ENCODE data around the gene MOB1B.
"Not testable (repeated sequence)": the region's sequence is repeated elsewhere in the genome, so short reads cannot be mapped to it uniquely, and the experiment has no call there.

MOB1B gene

DNA sequence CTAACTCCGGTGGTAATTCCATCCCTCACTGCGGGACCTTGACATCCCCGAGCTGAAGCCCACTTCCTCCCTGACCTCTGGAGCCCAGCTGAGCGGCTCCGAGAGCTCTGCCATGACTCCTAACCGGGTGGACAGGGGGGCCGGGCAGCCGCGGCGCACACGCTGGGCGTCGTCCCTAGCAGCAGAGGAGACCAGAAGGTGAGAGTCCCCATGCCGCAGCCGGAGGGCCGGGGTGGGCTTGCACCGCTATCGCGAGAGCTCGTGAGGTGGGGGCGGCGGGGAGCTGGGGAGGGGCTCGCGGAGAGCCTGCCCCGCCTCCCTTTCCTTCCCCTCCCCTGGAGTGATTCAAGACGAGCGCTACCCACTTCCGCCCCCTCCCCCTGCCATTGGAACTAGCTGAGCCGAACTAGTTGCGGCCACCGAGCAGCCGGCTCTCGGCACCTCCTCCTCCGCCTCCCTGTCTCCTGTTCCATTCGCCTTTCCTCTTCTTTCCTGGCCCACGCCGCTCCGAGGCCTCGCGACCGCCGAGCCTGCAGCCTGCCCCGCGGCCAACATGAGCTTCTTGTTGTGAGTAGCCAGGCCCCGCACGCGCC lies at the start of gene MOB1B:
Gene MOB1B, plus strand, starts transcription at position 386 of the 593 bp plus-strand sequence. Its CDS starts 168 bp downstream, at position 554.
- DNase-seq = peak; percentile 39

DNA sequence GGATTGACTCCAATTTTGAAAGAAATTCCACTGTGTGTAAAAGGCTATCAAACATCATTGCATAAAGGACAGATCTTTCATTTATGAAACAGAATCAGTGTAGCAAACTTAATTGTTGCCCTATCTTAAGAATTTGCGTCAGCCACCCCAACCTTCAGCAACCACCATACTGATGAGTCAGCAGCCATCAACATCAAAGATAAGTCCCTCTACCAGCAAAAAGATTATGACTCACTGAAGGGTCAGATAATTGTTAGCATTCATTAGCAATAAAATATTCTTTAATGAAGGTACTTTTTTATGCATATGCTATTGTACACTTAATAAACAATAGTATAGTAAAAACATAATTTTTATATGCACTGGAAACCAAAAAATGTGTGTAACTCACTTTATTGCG lies 46.7 kb upstream of the MOB1B start:
- no peak for DNase-seq

DNA sequence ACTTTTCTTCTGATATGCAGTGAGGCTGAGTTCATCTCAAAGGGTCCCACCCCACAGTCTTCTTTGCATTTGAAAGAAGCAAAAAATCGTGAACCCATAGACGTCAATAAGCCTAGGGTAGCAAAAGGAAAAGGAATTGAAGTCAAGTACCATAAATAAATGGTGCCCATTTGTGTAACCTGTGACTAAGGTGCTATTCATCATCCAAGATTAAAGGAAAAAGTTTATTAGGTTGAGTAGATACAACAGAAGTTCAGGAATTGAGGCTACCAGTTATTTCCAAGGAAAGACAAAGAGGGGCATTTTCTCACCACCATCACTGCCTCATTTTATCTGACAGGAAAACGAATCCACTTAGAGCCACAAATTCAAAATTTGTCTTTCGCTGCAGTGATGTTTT lies 43.7 kb upstream of the MOB1B start:
- DNase-seq = no peak

DNA sequence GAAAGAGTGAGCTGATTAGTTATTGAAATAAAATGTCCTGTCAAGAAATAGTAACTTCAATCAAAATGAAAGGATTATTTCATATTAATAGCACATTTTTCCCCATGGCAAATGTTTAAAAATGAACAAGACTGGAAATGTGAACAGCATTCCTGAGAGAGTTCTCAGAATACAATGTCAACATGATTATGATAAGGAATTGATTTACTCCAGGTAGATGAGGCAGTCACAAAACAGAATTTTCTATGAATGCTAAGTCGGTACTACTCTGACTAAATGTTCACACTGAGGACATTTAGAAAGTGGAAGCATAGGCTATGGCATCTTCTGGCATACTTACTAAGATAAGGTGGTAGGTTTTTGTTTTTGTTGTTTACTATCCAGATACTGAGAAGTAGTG lies 43.1 kb upstream of the MOB1B start:
- no peak for DNase-seq

DNA sequence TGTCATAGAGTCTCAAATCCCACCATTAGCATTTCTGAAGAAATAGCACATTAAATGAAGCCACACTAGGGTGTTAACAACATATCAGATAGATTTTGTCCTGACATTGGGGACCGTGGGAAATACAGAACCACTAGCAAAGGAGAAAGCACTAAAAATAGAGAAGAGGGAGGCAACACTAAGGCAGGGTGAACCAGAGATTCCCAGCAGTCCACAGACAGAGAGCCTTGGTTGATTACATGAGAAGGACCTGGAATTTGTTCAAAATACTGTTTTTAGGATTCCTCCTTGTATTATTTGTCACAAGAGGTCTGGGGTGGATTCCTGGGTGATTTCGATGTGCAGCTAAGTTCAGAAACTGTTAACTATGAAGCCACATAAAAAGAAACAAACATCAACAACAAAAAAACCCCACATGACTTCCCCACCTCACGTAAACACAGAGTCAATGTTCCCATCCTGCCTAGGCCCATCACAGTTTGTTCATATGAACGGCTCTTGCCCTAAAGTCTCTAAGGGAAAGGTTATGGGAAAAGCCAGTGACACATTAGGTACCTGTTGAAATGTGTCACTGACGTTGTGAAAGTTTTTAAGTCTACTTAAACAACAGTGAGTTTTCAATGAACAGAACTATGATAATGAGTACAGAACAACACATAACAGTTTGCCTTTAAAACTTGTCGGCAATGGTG lies 38.9 kb upstream of the MOB1B start:
- no peak for DNase-seq

DNA sequence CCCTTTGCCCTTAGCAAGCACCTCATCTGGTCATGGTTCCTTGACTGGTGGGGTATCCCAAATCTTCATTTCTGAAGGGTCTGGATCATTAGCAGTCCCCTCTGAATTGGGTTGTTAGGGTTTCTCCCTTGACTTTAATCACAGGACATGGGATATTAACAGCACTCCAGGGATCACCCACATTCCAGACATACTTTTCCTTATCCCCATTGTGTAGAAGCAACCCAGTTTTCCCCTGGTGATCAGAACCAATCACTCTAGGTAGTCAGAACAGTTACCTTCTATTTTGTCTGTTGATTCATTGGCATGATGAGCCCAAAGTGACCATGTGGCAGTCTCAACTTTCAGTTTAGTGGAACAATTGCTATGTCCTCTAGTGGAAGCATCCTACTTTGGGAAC lies 33.4 kb upstream of the MOB1B start:
- no peak for DNase-seq

DNA sequence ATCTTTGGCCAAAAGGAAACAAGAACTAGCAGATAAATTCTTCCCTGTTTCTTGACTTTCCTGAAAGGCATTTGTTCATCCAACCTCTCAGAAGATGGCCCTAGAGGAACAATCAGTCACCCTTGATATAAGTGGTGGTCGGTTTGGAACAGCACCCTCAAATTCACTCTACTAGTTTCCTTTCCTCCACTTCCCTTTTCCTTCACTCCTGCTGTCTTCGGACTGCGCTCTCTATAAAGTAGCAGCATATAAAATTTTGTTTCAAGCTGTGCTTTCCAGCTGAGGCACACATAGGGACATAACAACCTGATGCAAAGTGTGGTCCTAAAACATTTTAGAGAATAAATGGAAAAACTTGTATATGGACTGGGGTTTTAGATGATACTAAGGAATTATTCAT lies 29.0 kb upstream of the MOB1B start:
- no peak for DNase-seq

DNA sequence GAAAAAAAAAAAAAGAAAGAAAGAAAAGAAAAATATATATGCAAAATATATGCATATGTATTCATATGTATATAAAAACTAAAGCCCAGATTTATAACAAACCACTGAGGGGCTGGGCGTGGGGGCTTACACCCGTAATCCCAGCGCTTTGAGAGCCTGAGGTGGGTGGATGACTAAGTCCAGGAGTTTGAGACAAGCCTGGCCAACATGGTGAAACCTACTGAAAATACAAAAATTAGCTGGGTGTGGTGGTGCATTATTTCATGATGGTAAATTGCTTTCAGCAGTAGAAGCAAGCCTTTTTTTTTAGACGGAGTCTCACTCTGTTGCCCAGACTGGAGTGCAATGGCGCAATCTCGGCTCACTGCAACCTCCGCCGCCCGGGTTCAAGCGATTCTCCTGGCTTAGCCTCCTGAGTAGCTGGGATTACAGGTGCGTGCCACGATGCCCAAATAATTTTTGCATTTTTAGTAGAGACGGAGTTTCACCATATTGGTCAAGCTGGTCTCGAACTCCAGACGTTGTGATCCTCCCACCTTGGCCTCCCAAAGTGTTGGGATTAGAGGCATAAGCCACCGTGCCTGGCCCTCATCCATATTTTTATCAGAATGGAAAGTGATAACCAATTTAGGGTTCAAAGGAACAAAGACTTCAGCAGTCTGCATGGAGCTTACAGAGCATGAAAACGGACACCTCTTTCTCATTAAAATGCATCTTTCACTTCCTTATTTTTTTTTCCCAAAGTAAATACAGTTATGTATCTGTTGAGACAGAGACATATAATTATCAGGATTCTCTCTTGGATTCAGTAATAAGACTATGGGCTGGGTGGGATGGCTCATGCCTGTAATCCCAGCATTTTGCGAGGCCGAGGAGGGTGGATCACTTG lies 27.7 kb upstream of the MOB1B start:
- no peak for DNase-seq

DNA sequence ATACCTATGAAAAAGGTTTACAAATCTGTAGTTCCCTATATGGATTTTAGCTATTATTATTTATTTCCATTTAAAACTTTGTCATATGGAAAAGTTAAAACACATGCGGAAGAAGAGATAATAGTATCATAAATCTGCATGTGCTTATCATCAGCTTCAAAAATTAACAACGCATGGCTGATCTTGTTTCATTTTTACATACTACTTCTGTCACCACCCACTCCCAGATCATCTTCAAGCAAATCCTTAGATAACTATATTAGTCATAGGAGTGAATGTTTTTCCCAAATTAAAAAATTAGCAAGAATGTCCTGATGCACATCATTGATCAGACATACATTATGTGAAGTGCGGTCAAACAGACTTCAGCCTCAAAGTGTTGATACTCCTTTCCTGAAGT lies 24.6 kb upstream of the MOB1B start:
- no peak for DNase-seq

DNA sequence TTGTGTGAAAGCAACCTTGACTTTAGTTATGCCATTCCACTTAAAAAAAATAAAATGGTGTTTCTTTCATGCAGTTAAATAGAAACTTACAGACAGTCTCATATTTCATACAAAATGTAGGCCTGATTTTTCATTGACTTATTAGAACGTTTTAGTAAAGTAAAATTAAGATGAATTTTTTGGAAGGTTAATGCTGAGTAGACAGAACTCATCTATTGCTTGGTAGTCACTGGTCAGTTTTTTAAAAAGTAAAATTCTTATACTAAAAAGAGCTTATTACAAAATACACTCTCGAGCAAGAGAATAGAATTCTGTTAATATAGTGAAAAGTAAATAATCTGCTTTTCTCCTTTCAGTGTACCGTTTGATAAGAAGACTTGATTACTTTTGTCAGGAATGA lies 21.4 kb upstream of the MOB1B start:
- DNase-seq = no peak

DNA sequence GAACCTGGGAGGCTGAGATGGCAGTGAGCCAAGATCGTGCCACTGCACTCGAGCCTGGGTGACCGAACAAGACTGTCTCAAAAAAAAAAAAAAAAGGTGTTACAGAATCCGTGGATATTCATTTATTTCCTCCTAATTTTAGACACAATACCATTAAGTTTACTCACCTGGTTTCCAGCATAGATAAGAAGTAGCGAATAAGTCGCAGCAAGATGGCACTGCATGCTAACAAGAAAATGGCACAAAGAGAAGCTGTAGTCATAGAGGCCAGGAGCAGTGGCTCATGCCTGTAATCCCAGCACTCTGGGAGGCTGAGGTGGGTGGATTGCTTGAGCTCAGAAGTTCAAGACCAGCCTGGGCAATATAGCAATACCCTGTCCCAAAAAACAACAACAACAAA lies 17.0 kb upstream of the MOB1B start:
- no peak for DNase-seq

DNA sequence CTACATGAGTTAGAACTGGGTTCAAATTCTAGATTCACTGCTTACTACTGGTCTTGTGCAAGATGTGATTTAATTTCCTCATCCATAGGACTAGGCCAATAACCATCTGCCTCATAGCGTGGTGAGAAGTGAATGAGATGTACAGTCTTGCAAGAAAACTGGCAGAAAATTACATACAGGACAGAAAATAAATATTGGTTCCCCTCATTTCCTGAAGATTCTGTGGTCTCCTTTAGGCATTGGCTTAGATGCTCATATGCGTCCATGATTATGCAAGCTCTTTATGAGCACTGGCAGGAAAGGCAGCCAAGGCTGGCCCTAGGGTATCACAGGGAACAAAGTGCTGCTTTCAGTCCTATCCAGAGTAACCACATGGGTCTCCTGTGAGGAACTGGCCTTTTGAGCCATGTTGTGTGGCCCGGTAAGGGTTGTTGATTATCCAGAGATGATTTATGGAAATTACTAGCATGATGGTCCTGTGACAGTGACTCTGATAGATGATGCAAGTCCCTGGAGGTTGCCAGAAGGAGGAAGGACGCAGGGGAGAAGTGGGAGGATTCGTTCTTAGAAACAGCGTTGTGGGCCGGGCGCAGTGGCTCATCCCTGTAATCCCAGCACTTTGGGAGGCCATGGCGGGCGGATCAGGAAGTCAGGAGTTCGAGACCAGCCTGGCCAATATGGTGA lies 9.9 kb upstream of the MOB1B start:
- no peak for DNase-seq

DNA sequence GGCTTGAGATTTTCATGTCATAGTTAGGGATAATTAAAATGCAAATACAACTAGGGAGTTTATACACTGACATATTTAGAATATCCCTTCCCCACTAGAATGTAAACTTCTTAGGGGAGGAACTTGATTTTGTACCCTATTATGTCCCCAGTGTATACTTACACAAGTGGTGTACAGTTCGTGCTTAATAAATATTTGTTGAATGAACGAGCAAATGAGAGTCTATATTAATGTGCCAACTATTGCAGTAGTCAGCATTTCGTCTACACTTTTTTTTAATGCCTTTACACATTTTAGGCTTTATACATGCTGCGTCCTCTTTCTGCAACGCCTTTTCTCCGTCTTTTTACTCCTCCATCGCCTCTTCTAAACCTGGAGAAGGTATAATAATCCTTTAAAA lies 8.4 kb upstream of the MOB1B start:
- no peak for DNase-seq

DNA sequence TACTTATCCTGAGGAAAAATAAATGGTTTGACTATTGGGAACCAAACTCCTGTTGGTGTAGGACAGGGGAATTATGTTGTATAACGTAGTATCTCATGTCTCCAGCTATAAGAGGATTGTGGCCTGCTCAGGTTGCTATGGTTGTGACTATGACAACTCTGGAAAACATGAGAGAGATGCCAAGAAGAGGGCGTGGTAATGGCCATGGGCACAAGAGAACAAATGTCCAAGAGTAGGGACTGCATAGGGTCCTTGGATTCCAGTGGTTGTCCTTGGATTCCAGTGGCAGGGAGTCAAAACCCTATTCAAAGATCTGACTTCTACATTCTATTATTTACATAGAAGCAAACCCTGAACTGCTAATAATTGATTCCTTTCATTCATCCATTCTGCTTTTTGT lies 6.8 kb upstream of the MOB1B start:
- no peak for DNase-seq

DNA sequence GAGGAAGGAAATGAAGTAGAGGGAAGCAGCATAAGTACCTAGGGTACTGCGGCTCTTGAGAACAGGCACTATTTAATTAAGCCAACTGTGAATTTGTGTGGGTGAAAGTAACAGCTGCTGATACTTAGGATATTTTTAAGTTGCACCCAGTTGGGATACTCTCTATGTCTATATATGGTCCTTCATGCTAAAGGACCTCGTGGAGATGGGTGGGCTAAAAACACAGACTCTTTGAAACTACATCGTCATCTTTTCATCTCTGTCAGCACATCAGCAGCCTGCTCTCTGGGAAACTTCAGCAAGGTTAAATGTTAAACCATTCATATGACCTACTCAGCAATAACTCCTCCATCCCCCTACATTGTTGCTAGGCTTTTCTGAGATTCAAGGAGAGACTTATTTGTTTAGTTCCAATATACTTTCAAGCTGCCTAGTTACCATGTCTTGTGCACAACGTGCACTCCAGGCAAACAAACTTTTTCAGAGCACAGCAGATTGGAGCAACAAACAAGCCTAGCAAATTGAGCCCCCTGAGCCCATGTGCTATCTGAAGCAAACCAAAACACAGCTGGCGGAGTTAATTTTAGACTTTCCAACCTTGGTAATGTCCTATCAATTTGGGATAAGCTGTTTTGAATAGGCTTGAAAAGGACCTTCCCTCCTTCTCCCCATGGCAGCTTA lies 6.2 kb upstream of the MOB1B start:
- no peak for DNase-seq

DNA sequence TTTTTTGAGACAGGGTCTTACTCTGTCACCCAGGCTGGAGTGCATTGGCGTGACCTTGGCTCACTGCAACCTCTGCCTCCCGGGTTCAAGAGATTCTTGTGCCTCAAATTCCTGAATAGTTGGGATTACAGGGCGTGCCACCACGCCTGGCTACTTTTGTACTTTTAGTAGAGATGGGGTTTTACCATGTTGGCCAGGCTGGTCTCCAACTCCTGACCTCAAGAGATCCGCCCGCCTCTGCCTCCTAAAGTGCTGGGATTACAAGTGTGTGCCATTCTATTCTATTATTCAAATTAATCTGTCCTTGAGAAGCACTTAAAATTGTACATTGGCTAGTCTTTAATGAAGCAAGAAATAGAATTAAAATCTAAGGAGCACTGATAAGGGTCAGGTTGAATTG lies 3.6 kb upstream of the MOB1B start:
- not testable (repeated sequence) for DNase-seq

DNA sequence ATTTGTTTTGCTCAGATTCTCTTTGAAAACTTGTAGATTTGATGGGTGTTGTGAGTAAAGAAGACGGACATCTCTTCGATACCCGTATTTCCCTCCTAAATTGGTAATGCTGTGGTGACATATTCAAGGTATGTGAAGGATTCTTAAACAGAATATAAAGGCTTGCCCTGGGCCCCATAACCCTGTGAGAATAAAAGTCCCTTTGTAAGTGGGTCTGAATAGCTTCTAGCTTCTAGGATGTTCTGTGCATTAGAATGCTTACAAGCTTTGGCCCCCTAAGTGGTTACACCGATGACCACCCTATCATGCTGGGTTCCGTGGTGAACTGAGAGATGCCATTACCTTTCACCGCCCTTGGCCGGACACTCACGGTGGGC lies 574 bp upstream of the MOB1B start:
- DNase-seq = no peak

DNA sequence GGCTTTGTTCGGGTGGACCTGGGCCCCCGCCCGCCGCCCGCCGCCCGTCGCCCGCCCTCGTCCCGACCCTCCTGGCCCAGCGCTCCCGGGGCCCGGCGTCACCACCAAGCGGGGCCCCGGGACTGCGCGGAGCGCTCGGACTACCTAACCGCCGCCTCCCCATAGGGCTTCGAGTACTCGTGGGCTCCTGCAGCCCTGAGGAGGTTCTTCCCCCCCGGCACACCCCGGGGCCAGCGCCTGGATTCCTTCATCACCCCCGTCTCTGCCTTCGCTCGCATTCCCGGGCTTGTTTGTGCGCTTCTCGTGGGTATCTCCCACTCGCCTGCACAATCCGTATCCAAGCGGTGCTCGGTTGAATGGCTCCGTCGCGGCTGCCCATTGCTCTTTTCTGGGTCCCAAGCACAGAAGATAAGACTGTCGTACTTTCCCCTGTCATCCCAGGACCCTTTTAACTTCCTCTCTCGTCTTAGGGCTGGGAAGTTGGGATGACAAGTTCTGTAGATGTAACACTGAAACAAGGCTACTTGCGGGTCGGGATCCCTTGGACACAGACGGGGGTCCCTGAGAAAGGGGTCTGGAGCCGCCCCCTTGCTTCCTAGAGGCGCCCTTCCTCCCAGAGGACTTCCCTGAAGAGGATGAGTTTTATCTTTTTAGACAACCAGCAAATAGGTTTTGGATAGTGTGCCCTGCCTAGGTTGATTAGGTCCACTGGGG lies 565 bp downstream of the MOB1B start:
- DNase-seq = peak; percentile 34

DNA sequence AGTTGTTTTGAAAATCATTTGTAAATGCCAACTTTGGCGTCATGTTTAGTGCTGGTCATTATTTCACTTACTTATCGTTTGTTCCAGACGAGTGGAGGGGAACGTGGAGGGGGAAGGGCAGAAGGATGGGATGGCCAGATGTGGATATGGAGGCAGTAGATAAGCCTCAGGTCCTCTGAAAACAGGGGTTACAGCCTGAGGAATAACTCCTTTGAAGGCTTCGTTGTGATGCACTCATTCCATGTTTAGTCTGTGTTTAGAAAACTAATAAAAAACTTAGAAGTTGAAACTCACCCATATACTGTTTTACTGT lies 1.1 kb downstream of the MOB1B start:
- DNase-seq = no peak

DNA sequence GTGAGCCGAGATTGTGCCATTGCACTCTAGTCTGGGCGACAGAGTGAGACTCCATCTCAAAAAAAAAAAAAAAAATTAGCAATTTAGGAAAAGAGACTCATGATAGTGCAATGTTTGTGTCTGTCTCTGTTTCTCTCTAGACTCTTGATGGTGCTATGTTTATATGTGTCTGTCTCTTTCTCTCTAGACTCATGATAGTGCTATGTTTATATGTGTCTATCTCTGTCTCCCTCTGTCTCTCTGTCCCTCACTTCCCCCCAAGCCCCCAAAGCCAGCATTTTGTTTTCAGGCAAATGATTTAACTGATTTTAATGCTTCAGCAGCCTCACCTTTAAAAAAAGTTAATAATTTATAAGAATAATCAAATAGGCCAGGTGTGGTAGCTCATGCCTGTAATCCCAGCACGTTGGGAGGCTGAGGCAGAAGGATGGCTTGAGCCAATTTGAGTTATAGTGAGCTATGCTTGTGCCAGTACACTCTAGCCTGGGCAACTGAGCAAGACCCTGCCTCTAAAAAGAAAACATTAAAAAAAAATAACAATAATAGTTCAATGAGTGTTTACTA lies 6.9 kb downstream of the MOB1B start:
- DNase-seq = no peak

DNA sequence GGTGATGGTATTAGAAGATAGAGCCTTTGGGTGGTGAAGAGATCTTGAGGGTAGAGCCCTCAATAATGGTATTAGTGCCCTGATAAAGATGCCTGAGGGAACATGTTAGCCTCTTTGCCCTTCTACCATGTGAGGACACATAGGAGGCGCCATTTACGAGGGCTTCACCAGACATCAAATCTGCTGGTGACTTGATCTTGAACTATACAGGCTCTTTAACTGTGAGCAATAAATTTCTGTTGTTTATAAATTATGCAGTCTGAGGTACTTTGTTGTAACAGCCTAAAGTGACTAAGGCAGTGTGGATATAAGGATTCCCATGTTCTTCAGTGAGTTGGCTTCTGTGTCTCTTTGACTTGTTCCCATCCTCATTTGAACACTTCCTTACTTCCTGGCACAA lies 11.8 kb downstream of the MOB1B start:
- DNase-seq = no peak

DNA sequence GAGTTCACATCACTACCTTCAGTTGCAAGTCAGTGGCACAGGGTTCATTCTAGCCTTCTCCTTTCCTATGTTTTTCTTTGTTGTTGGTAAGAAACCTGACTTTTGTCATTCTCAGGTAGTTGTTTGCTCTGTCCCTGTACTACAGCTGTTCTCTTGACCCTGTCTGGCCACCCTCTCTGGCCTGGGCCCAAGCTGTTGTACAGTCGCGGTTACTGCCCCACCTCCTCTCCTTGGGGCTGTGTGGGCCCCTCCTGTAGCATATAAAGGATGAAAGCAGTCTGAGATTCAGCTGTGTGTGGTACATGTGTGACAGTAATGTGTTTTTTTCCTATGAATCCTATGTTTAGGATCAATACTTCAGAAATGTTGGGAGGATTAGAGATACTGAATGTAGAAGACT lies 12.5 kb downstream of the MOB1B start:
- DNase-seq = no peak
